ENCODE results near the gene WDR20. TPM values are rescaled to one million over a fixed set of nuclear protein-coding genes. Genes with fewer than 3 reads are reported as not detected.

The WDR20 gene
- polyA plus RNA-seq, 1 of the 3 experiments (the other 2 are of a cell fraction), result 12.4 TPM

GRCh38 chr14:102201776-102202175, 62.1 kb downstream of the WDR20 start (continued):
- TF ChIP-seq REST (IDR thresholded peaks at IDR 0.05; ENCODE audit: low read depth, low read length), result no peak

GRCh38 chr14:102202944-102203343, 63.2 kb downstream of the WDR20 start:
- Histone ChIP-seq H3F3A (replicated peaks; ENCODE audit: insufficient read depth) (no peaks in the 10 kb centered on the region), H3K27me3 (ENCODE audit: insufficient read depth) (no peaks in the 10 kb centered on the region), H3K27ac (ENCODE audit: low read depth in 2 of 2, low read length in 1 of 2) (no peak overlapping the region), H3K9me3 (no peaks in the 10 kb centered on the region), H2AFZ (ENCODE audit: low read depth) (no peak overlapping the region), H3K9ac (no peak overlapping the region), H3K4me1 (ENCODE audit: control insufficient read depth in 1 of 2, insufficient read depth in 2 of 2, low read depth in 1 of 2, low read length in 1 of 2) (peaks cover 0 to 33% of the 10 kb centered on the region in 2 experiments; a peak in 2 of 4 replicates), H3K4me2 (no peak overlapping the region), H3K36me3 (replicated peaks in 1 of 2; ENCODE audit: control insufficient read depth in 1 of 2, insufficient read depth in 2 of 2, low read length in 1 of 2) (peaks cover 18 to 26% of the 10 kb centered on the region in 2 experiments), H3K9me2 (no peaks in the 10 kb centered on the region), H3K79me2 (ENCODE audit: insufficient read depth) (peaks cover 35% of the 10 kb centered on the region; the same call in 1 of the 2 replicates), H3K4me3 (ENCODE audit: low read depth in 2 of 2, low read length in 1 of 2) (no peak overlapping the region), H4K20me1 (ENCODE audit: insufficient read depth) (0 out of 2 replicates have a peak, but pooled peaks cover 9% of the 10 kb centered on the region)
- no peak for TF ChIP-seq MAX (IDR thresholded peaks at IDR 0.05; ENCODE audit: low read depth)
- TF ChIP-seq RAD21 (IDR thresholded peaks at IDR 0.05; ENCODE audit: low read length), result no peak
- no peak for TF ChIP-seq CHD2 (IDR thresholded peaks at IDR 0.05; ENCODE audit: low read length, partially characterized antibody)
- TF ChIP-seq YY1 (IDR thresholded peaks at IDR 0.05; ENCODE audit: low read depth), result no peak
- TF ChIP-seq FOXJ3 (CRISPR knock-in tag; IDR thresholded peaks at IDR 0.05), result no peak
- no peak for TF ChIP-seq USF1 (IDR thresholded peaks at IDR 0.05; ENCODE audit: borderline replicate concordance, low read depth)
- no peak for TF ChIP-seq TEAD4 (IDR thresholded peaks at IDR 0.05; ENCODE audit: borderline replicate concordance, insufficient read depth)
- TF ChIP-seq NFIC (IDR thresholded peaks at IDR 0.05; ENCODE audit: borderline replicate concordance), result no peak
- no peak for TF ChIP-seq RCOR1 (IDR thresholded peaks at IDR 0.05; ENCODE audit: low read length)
- TF ChIP-seq PBX3 (IDR thresholded peaks at IDR 0.05), result no peak
- TF ChIP-seq RXRA (IDR thresholded peaks at IDR 0.05; ENCODE audit: borderline replicate concordance, low read depth), result no peak
- 85% methylated on average over 3 of the region's 3 CpGs for WGBS (ENCODE audit: low lambda C conversion rate)
- DNase-seq, result no peak
- ChIA-PET CTCF (no interaction called here), POLR2A (no interaction called here)
